ENCODE data around the gene TSHZ2. TPM values are rescaled to one million over a fixed set of nuclear protein-coding genes. Genes with fewer than 3 reads are reported as not detected.

Gene TSHZ2
- polyA plus RNA-seq, 1 donor from 2014 or later, result 4.6 TPM

DNA sequence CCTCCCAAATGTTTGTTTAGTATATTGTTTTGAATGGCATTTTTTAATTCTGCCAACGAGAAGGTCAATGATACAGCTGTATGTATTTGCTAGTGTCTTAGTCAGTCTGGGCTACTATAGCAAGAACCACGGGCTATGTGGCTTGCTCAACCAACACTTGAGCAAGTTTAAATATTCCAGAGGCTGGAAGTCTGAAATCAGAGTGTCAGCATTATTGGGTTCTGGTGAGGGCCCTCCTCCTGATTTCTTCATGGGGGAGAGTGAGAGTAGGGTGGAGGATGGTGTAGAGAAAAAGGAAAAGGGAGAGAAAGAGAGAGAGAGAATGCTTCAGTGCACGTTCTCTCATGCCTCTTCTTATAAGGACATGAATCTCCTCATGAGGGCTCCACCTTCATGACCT, 144.6 kb downstream of the TSHZ2 start:
- Histone ChIP-seq H3K9me3 (ENCODE audit: low read length) (no peaks in the 10 kb centered on the region), H3K9ac (ENCODE audit: low read length) (no peak overlapping the region), H2AFZ (ENCODE audit: low read depth, low read length) (no peak overlapping the region), H3K27me3 (ENCODE audit: insufficient read depth, low read depth, low read length) (no peaks in the 10 kb centered on the region), H3K36me3 (ENCODE audit: insufficient read depth, low read length) (no peaks in the 10 kb centered on the region), H3K27ac (ENCODE audit: low read length) (no peak overlapping the region), H3K4me2 (ENCODE audit: low read length) (no peak overlapping the region), H4K20me1 (ENCODE audit: insufficient read depth) (no peaks in the 10 kb centered on the region), H3K4me3 (ENCODE audit: low read length) (no peak overlapping the region), H3F3A (ENCODE audit: insufficient read depth, low read length, poor library complexity, severe bottlenecking) (no peaks in the 10 kb centered on the region), H3K79me2 (replicated peaks; ENCODE audit: insufficient read depth, low read length) (no peaks in the 10 kb centered on the region), H3K9me2 (ENCODE audit: insufficient read depth, low read length) (no peaks in the 10 kb centered on the region)
- TF ChIP-seq SMC3 (conservative IDR thresholded peaks at IDR 0.05; ENCODE audit: poor library complexity), result no peak
- no peak for TF ChIP-seq EZH2 (IDR thresholded peaks at IDR 0.05; ENCODE audit: borderline replicate concordance, insufficient read depth, low read length, poor library complexity, severe bottlenecking)

DNA sequence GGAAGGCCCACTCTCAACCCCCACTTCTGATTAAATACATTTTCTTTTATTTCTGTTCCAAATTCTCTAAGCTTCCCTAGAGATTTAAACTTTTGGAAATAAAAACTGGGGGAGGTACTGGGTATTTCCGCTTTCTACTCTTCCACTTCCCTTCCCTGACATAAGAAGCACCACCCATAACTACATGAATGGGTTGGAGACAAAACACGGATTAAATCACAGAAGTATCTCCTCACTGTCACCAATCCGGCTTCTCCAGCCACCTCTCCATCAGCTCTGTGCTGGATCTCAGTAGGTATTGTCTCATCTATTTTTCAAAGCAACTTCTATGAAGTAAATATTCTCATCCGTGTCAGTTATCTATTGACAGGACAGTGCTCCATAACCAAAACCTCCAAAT, 150.7 kb downstream of the TSHZ2 start:
- Histone ChIP-seq H4K20me1 (ENCODE audit: insufficient read depth) (no peaks in the 10 kb centered on the region), H3K27ac (ENCODE audit: low read length) (no peak overlapping the region), H3K27me3 (ENCODE audit: insufficient read depth, low read depth, low read length) (no peaks in the 10 kb centered on the region), H3K79me2 (replicated peaks; ENCODE audit: insufficient read depth, low read length) (no peaks in the 10 kb centered on the region), H3K4me3 (ENCODE audit: low read length) (no peak overlapping the region), H3K36me3 (ENCODE audit: insufficient read depth, low read length) (no peaks in the 10 kb centered on the region), H2AFZ (ENCODE audit: low read depth, low read length) (no peak overlapping the region), H3F3A (ENCODE audit: insufficient read depth, low read length, poor library complexity, severe bottlenecking) (no peaks in the 10 kb centered on the region), H3K9ac (ENCODE audit: low read length) (no peak overlapping the region), H3K9me2 (ENCODE audit: insufficient read depth, low read length) (no peaks in the 10 kb centered on the region), H3K4me2 (ENCODE audit: low read length) (no peak overlapping the region), H3K9me3 (ENCODE audit: low read length) (no peaks in the 10 kb centered on the region)
- TF ChIP-seq, protein P1, sequence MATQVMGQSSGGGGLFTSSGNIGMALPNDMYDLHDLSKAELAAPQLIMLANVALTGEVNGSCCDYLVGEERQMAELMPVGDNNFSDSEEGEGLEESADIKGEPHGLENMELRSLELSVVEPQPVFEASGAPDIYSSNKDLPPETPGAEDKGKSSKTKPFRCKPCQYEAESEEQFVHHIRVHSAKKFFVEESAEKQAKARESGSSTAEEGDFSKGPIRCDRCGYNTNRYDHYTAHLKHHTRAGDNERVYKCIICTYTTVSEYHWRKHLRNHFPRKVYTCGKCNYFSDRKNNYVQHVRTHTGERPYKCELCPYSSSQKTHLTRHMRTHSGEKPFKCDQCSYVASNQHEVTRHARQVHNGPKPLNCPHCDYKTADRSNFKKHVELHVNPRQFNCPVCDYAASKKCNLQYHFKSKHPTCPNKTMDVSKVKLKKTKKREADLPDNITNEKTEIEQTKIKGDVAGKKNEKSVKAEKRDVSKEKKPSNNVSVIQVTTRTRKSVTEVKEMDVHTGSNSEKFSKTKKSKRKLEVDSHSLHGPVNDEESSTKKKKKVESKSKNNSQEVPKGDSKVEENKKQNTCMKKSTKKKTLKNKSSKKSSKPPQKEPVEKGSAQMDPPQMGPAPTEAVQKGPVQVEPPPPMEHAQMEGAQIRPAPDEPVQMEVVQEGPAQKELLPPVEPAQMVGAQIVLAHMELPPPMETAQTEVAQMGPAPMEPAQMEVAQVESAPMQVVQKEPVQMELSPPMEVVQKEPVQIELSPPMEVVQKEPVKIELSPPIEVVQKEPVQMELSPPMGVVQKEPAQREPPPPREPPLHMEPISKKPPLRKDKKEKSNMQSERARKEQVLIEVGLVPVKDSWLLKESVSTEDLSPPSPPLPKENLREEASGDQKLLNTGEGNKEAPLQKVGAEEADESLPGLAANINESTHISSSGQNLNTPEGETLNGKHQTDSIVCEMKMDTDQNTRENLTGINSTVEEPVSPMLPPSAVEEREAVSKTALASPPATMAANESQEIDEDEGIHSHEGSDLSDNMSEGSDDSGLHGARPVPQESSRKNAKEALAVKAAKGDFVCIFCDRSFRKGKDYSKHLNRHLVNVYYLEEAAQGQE (IDR thresholded peaks at IDR 0.05; ENCODE audit: borderline replicate concordance), result no peak

DNA sequence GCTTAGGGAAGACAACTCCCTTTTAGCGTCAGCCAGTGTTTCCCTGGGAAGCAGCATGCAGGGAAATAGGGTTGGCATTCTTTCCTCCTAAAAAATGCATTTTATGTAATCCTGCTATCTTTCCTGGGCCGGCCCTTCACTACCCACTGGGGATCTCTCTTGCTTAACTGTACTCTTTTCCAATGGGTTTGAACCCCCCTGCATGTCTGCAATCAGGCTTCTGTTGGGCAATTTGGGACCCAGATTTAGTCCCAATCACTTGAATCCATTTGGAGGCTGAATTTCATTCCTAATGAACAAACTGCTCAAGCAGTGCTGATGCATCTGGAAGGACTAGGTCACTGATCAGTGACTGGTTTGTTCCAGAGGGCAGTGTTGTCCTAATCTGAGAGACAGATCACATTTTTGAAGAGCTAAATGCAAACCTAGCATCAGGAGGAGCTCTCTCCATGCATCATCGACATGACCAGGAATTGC, 152.0 kb downstream of the TSHZ2 start:
- Histone ChIP-seq H3F3A (ENCODE audit: insufficient read depth, low read length, poor library complexity, severe bottlenecking) (no peaks in the 10 kb centered on the region), H2AFZ (ENCODE audit: low read depth, low read length) (no peak overlapping the region), H3K4me3 (ENCODE audit: low read length) (no peak overlapping the region), H3K27ac (ENCODE audit: low read length) (no peak overlapping the region), H3K9ac (ENCODE audit: low read length) (no peak overlapping the region), H3K4me2 (ENCODE audit: low read length) (no peak overlapping the region), H3K79me2 (replicated peaks; ENCODE audit: insufficient read depth, low read length) (no peaks in the 10 kb centered on the region), H3K9me2 (ENCODE audit: insufficient read depth, low read length) (no peaks in the 10 kb centered on the region), H3K36me3 (ENCODE audit: insufficient read depth, low read length) (no peaks in the 10 kb centered on the region), H3K27me3 (ENCODE audit: insufficient read depth, low read depth, low read length) (no peaks in the 10 kb centered on the region), H3K9me3 (ENCODE audit: low read length) (no peaks in the 10 kb centered on the region), H4K20me1 (ENCODE audit: insufficient read depth) (no peaks in the 10 kb centered on the region)
- TF ChIP-seq RAD21 (conservative IDR thresholded peaks at IDR 0.05), result no peak
- TF ChIP-seq POLR2AphosphoS5 (IDR thresholded peaks at IDR 0.05), result no peak
- TF ChIP-seq, protein P2, sequence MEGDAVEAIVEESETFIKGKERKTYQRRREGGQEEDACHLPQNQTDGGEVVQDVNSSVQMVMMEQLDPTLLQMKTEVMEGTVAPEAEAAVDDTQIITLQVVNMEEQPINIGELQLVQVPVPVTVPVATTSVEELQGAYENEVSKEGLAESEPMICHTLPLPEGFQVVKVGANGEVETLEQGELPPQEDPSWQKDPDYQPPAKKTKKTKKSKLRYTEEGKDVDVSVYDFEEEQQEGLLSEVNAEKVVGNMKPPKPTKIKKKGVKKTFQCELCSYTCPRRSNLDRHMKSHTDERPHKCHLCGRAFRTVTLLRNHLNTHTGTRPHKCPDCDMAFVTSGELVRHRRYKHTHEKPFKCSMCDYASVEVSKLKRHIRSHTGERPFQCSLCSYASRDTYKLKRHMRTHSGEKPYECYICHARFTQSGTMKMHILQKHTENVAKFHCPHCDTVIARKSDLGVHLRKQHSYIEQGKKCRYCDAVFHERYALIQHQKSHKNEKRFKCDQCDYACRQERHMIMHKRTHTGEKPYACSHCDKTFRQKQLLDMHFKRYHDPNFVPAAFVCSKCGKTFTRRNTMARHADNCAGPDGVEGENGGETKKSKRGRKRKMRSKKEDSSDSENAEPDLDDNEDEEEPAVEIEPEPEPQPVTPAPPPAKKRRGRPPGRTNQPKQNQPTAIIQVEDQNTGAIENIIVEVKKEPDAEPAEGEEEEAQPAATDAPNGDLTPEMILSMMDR (IDR thresholded peaks at IDR 0.05; ENCODE audit: poor library complexity, severe bottlenecking), result no peak
- TF ChIP-seq SMC3 (conservative IDR thresholded peaks at IDR 0.05; ENCODE audit: poor library complexity), result no peak
- TF ChIP-seq EZH2 (IDR thresholded peaks at IDR 0.05; ENCODE audit: borderline replicate concordance, insufficient read depth, low read length, poor library complexity, severe bottlenecking), result no peak
- no peak for TF ChIP-seq TAF1 (IDR thresholded peaks at IDR 0.05; ENCODE audit: low read depth)
- TF ChIP-seq, protein P1 (IDR thresholded peaks at IDR 0.05; ENCODE audit: borderline replicate concordance), result no peak
- TF ChIP-seq EP300 (conservative IDR thresholded peaks at IDR 0.05; ENCODE audit: poor library complexity, severe bottlenecking), result no peak
- no peak for TF ChIP-seq MXI1 (conservative IDR thresholded peaks at IDR 0.05; ENCODE audit: poor library complexity, severe bottlenecking)
